Measurements from ENCODE around the gene PIANP.
"Not testable (repeated sequence)": the region's sequence is repeated elsewhere in the genome, so short reads cannot be mapped to it uniquely, and the experiment has no call there.

DNA sequence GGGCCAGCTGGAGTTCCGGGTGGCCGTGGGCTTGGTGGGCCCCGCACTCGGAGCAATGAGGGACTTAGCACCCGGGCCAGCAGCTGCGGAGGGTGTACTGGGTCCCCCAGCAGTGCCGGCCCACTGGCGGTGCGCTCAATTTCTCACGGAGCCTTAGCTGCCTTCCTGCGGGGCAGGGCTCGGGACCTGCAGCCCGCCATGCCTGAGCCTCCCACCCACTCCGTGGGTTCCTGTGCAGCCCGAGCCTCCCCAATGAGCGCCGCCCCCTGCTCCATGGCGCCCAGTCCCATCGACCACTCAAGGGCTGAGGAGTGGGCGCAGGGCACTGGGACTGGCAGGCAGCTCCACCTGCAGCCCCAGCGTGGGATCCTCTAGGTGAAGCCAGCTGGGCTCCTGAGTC, 7.7 kb upstream of the PIANP start:
- TF ChIP-seq, protein P1, sequence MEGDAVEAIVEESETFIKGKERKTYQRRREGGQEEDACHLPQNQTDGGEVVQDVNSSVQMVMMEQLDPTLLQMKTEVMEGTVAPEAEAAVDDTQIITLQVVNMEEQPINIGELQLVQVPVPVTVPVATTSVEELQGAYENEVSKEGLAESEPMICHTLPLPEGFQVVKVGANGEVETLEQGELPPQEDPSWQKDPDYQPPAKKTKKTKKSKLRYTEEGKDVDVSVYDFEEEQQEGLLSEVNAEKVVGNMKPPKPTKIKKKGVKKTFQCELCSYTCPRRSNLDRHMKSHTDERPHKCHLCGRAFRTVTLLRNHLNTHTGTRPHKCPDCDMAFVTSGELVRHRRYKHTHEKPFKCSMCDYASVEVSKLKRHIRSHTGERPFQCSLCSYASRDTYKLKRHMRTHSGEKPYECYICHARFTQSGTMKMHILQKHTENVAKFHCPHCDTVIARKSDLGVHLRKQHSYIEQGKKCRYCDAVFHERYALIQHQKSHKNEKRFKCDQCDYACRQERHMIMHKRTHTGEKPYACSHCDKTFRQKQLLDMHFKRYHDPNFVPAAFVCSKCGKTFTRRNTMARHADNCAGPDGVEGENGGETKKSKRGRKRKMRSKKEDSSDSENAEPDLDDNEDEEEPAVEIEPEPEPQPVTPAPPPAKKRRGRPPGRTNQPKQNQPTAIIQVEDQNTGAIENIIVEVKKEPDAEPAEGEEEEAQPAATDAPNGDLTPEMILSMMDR (IDR thresholded peaks at IDR 0.05; ENCODE audit: borderline replicate concordance, extremely low read depth, low read length, poor library complexity, severe bottlenecking), result not testable (repeated sequence)
- TF ChIP-seq EZH2 (IDR thresholded peaks at IDR 0.05; ENCODE audit: borderline replicate concordance, low read depth, low read length, severe bottlenecking), result not testable (repeated sequence)
